Measurements from ENCODE around the gene NTN1.

- TF ChIP-seq CTCF (IDR thresholded peaks at IDR 0.05) (no peak), POLR2A (IDR thresholded peaks at IDR 0.05) (no peak)
Observed at GRCh38 chr17:9080983-9081382, 59.7 kb downstream of the NTN1 start.

All from uterus (tissue), 2 donors.